ENCODE measurements around the gene PLCG2. TPM values are rescaled to one million over a fixed set of nuclear protein-coding genes. Genes with fewer than 3 reads are reported as not detected.
A peak's percentile ranks its signal among the peaks of the same experiment; 100 is the strongest.
"Not testable (repeated sequence)": the region's sequence is repeated elsewhere in the genome, so short reads cannot be mapped to it uniquely, and the experiment has no call there.

The PLCG2 gene
- total RNA-seq, 1 donor from 2014 or later: 8.4 TPM

DNA sequence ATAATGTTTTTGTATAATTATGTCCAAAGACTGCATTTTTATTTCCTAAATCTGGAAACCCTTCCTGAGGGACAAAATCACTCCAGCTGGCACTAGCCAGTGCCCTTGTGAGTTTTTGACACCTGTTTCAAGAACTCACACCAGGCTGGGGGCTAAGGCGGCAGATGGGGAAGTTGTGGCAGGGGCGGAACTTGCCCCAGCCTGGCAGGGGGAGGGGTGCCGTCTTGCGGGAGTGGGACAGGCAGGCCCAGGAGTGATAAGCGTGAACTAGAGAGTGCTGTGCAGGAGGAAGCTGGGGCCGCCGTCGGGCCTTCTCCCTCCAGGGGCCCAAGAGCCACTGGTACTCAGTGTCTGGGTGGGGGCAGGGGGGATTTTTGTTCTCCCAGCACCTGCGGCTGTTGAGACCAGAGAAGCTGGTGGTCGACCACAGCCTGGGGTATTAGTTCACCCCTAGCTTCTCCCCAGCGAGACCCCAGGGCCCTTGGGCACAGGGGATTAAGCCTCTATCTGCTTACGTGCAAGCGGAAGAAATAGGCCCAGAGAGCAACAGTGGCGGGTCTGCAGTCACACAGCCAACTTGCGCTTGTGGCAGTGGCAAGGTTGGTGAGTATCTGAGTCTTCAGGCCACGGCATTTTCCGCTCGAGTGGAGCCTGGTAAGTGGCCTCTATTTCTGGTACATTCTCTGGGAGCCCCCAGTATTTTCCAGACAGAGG is 40.2 kb upstream of the PLCG2 start:
- no peak overlapping the region for H3K27ac ChIP-seq (ENCODE audit: low read depth, low read length)
- H3K27me3 ChIP-seq (ENCODE audit: control insufficient read depth in 3 of 3, insufficient read depth in 3 of 3, low read length in 3 of 3): peaks cover 0 to 5% (median 0%) of the 10 kb centered on the region in 3 donors

GRCh38 chr16:81739503-81739902 is 39.6 kb upstream of the PLCG2 start:
- Histone ChIP-seq H3K4me3 (ENCODE audit: low read length in 3 of 3) (no peak overlapping the region), H3K9me3 (ENCODE audit: control insufficient read depth in 3 of 3, low read length in 3 of 3) (no peaks in the 10 kb centered on the region), H3K27ac (ENCODE audit: low read depth, low read length) (no peak overlapping the region), H3K4me1 (ENCODE audit: control insufficient read depth in 3 of 3, insufficient read depth in 3 of 3, low read length in 3 of 3) (peaks cover 0 to 7% (median 6%) of the 10 kb centered on the region in 3 donors), H3K9ac (ENCODE audit: low read depth in 1 of 3, low read length in 3 of 3) (no peak overlapping the region), H3K27me3 (ENCODE audit: control insufficient read depth in 3 of 3, insufficient read depth in 3 of 3, low read length in 3 of 3) (peaks cover 0 to 5% (median 0%) of the 10 kb centered on the region in 3 donors), H3K36me3 (ENCODE audit: control insufficient read depth in 3 of 3, insufficient read depth in 3 of 3, low read length in 3 of 3) (no peaks in the 10 kb centered on the region)

More for the DNA sequence above, 40.2 kb upstream of the PLCG2 start:
- Histone ChIP-seq H3K9ac (ENCODE audit: low read depth in 1 of 3, low read length in 3 of 3) (no peak overlapping the region), H3K4me3 (ENCODE audit: low read length in 3 of 3) (no peak overlapping the region), H3K9me3 (ENCODE audit: control insufficient read depth in 3 of 3, low read length in 3 of 3) (no peaks in the 10 kb centered on the region), H3K36me3 (ENCODE audit: control insufficient read depth in 3 of 3, insufficient read depth in 3 of 3, low read length in 3 of 3) (no peaks in the 10 kb centered on the region), H3K4me1 (ENCODE audit: control insufficient read depth in 3 of 3, insufficient read depth in 3 of 3, low read length in 3 of 3) (peaks cover 0 to 7% (median 6%) of the 10 kb centered on the region in 3 donors)

DNA sequence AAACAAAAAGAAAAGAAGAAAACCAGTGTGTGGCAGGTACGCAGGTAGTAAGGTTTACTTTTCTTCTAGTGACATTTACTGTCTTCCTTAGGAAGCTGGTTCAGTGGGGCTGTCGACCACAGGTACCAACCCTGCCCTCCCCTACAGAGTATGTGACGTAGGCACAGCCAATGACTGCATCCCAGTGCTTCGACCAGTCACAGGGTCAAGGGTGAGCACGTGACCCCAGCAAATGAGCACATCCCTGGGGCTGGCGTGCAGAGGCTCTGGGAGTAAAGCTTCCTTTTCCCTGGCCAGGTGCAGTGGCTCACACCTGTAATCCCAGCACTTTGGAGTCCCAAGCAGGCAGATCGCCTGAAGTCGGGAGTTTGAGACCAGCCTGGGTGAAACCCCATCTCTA is 38.9 kb upstream of the PLCG2 start:
- no peaks in the 10 kb centered on the region for H3K36me3 ChIP-seq (ENCODE audit: control insufficient read depth in 3 of 3, insufficient read depth in 3 of 3, low read length in 3 of 3)
- H3K4me3 ChIP-seq (ENCODE audit: low read length in 3 of 3): no peak overlapping the region
- no peak overlapping the region for H3K9ac ChIP-seq (ENCODE audit: low read depth in 1 of 3, low read length in 3 of 3)
- H3K9me3 ChIP-seq (ENCODE audit: control insufficient read depth in 3 of 3, low read length in 3 of 3): peaks cover 0 to under 1% (median 0%) of the 10 kb centered on the region in 3 donors
- H3K27ac ChIP-seq (ENCODE audit: low read depth, low read length): no peak overlapping the region
- H3K4me1 ChIP-seq (ENCODE audit: control insufficient read depth in 3 of 3, insufficient read depth in 3 of 3, low read length in 3 of 3): peaks cover 0 to 7% (median 6%) of the 10 kb centered on the region in 3 donors
- peaks cover 0 to 5% (median 0%) of the 10 kb centered on the region in 3 donors for H3K27me3 ChIP-seq (ENCODE audit: control insufficient read depth in 3 of 3, insufficient read depth in 3 of 3, low read length in 3 of 3)

GRCh38 chr16:81741430-81741770 is 37.7 kb upstream of the PLCG2 start:
- H3K4me1 ChIP-seq (ENCODE audit: control insufficient read depth in 3 of 3, insufficient read depth in 3 of 3, low read length in 3 of 3): peaks cover 0 to 12% (median 6%) of the 10 kb centered on the region in 3 donors
- not testable (repeated sequence) for H3K36me3 ChIP-seq (ENCODE audit: control insufficient read depth in 3 of 3, insufficient read depth in 3 of 3, low read length in 3 of 3); H3K9ac ChIP-seq (ENCODE audit: low read depth in 1 of 3, low read length in 3 of 3); H3K27me3 ChIP-seq (ENCODE audit: control insufficient read depth in 3 of 3, insufficient read depth in 3 of 3, low read length in 3 of 3); H3K27ac ChIP-seq (ENCODE audit: low read depth, low read length); H3K4me3 ChIP-seq (ENCODE audit: low read length in 3 of 3); H3K9me3 ChIP-seq (ENCODE audit: control insufficient read depth in 3 of 3, low read length in 3 of 3)

- Histone ChIP-seq H3K4me1 (ENCODE audit: control insufficient read depth in 3 of 3, insufficient read depth in 3 of 3, low read length in 3 of 3) (peaks cover 0 to 6% (median 0%) of the 10 kb centered on the region in 3 donors), H3K27me3 (ENCODE audit: control insufficient read depth in 3 of 3, insufficient read depth in 3 of 3, low read length in 3 of 3) (peaks cover 0 to 2% (median 0%) of the 10 kb centered on the region in 3 donors), H3K27ac (ENCODE audit: low read depth, low read length) (no peak overlapping the region), H3K4me3 (ENCODE audit: low read length in 3 of 3) (no peak overlapping the region), H3K36me3 (ENCODE audit: control insufficient read depth in 3 of 3, insufficient read depth in 3 of 3, low read length in 3 of 3) (no peaks in the 10 kb centered on the region), H3K9me3 (ENCODE audit: control insufficient read depth in 3 of 3, low read length in 3 of 3) (peaks cover 0 to 3% (median 0%) of the 10 kb centered on the region in 3 donors), H3K9ac (ENCODE audit: low read depth in 1 of 3, low read length in 3 of 3) (no peak overlapping the region)
Measured at GRCh38 chr16:81744385-81744784, 34.7 kb upstream of the PLCG2 start.

GRCh38 chr16:81744911-81745310 is 34.2 kb upstream of the PLCG2 start:
- no peak overlapping the region for H3K4me3 ChIP-seq (ENCODE audit: low read length in 3 of 3)
- no peaks in the 10 kb centered on the region for H3K36me3 ChIP-seq (ENCODE audit: control insufficient read depth in 3 of 3, insufficient read depth in 3 of 3, low read length in 3 of 3)

GRCh38 chr16:81745704-81746558 is 33.2 kb upstream of the PLCG2 start:
- Histone ChIP-seq H3K27me3 (ENCODE audit: control insufficient read depth in 3 of 3, insufficient read depth in 3 of 3, low read length in 3 of 3) (peaks cover 0 to 2% (median 0%) of the 10 kb centered on the region in 3 donors), H3K4me3 (ENCODE audit: low read length in 3 of 3) (peak overlapping the region; percentile 56 to 78 (median 71)), H3K36me3 (ENCODE audit: control insufficient read depth in 3 of 3, insufficient read depth in 3 of 3, low read length in 3 of 3) (no peaks in the 10 kb centered on the region), H3K4me1 (ENCODE audit: control insufficient read depth in 3 of 3, insufficient read depth in 3 of 3, low read length in 3 of 3) (peaks cover 0 to 6% (median 0%) of the 10 kb centered on the region in 3 donors), H3K9ac (ENCODE audit: low read depth in 1 of 3, low read length in 3 of 3) (peak overlapping the region in 1 of 3 donors; percentile 45), H3K27ac (ENCODE audit: low read depth, low read length) (no peak overlapping the region), H3K9me3 (ENCODE audit: control insufficient read depth in 3 of 3, low read length in 3 of 3) (peaks cover 0 to 3% (median 0%) of the 10 kb centered on the region in 3 donors)

More at GRCh38 chr16:81744911-81745310, 34.2 kb upstream of the PLCG2 start:
- no peak overlapping the region for H3K9ac ChIP-seq (ENCODE audit: low read depth in 1 of 3, low read length in 3 of 3)
- no peak overlapping the region for H3K27ac ChIP-seq (ENCODE audit: low read depth, low read length)
- H3K4me1 ChIP-seq (ENCODE audit: control insufficient read depth in 3 of 3, insufficient read depth in 3 of 3, low read length in 3 of 3): peaks cover 0 to 6% (median 0%) of the 10 kb centered on the region in 3 donors
- peaks cover 0 to 2% (median 0%) of the 10 kb centered on the region in 3 donors for H3K27me3 ChIP-seq (ENCODE audit: control insufficient read depth in 3 of 3, insufficient read depth in 3 of 3, low read length in 3 of 3)
- peaks cover 0 to 3% (median 0%) of the 10 kb centered on the region in 3 donors for H3K9me3 ChIP-seq (ENCODE audit: control insufficient read depth in 3 of 3, low read length in 3 of 3)

- Histone ChIP-seq H3K27me3 (ENCODE audit: control insufficient read depth in 3 of 3, insufficient read depth in 3 of 3, low read length in 3 of 3) (peaks cover 0 to 2% (median 0%) of the 10 kb centered on the region in 3 donors), H3K9ac (ENCODE audit: low read depth in 1 of 3, low read length in 3 of 3) (peak overlapping the region in 1 of 3 donors; percentile 45), H3K36me3 (ENCODE audit: control insufficient read depth in 3 of 3, insufficient read depth in 3 of 3, low read length in 3 of 3) (no peaks in the 10 kb centered on the region), H3K9me3 (ENCODE audit: control insufficient read depth in 3 of 3, low read length in 3 of 3) (peaks cover 0 to 3% (median 0%) of the 10 kb centered on the region in 3 donors), H3K4me1 (ENCODE audit: control insufficient read depth in 3 of 3, insufficient read depth in 3 of 3, low read length in 3 of 3) (peaks cover 0 to 6% (median 0%) of the 10 kb centered on the region in 3 donors), H3K4me3 (ENCODE audit: low read length in 3 of 3) (peak overlapping the region; percentile 56 to 78 (median 71)), H3K27ac (ENCODE audit: low read depth, low read length) (no peak overlapping the region)
Measured at GRCh38 chr16:81746566-81746965, 32.5 kb upstream of the PLCG2 start.

- H3K27me3 ChIP-seq (ENCODE audit: control insufficient read depth in 3 of 3, insufficient read depth in 3 of 3, low read length in 3 of 3): no peaks in the 10 kb centered on the region
- no peak overlapping the region for H3K27ac ChIP-seq (ENCODE audit: low read depth, low read length)
- peaks cover 0 to 3% (median 0%) of the 10 kb centered on the region in 3 donors for H3K9me3 ChIP-seq (ENCODE audit: control insufficient read depth in 3 of 3, low read length in 3 of 3)
- peaks cover 0 to 10% (median 8%) of the 10 kb centered on the region in 3 donors for H3K4me1 ChIP-seq (ENCODE audit: control insufficient read depth in 3 of 3, insufficient read depth in 3 of 3, low read length in 3 of 3)
- H3K9ac ChIP-seq (ENCODE audit: low read depth in 1 of 3, low read length in 3 of 3): no peak overlapping the region
- no peak overlapping the region for H3K4me3 ChIP-seq (ENCODE audit: low read length in 3 of 3)
- no peaks in the 10 kb centered on the region for H3K36me3 ChIP-seq (ENCODE audit: control insufficient read depth in 3 of 3, insufficient read depth in 3 of 3, low read length in 3 of 3)
Measured at GRCh38 chr16:81748476-81749198, 30.5 kb upstream of the PLCG2 start.

Data from skeletal muscle tissue (tissue), 4 donors.